Measurements from ENCODE around the gene INPP5A.
"Not testable (repeated sequence)": the region's sequence is repeated elsewhere in the genome, so short reads cannot be mapped to it uniquely, and the experiment has no call there.

The INPP5A gene

GRCh38 chr10:132547421-132547861 lies 9.9 kb downstream of the INPP5A start:
- no peak for DNase-seq (ENCODE audit: low read depth, low spot score)

- DNase-seq (ENCODE audit: low read depth, low spot score) = no peak
Measured at GRCh38 chr10:132548106-132548823, 10.7 kb downstream of the INPP5A start.

DNA sequence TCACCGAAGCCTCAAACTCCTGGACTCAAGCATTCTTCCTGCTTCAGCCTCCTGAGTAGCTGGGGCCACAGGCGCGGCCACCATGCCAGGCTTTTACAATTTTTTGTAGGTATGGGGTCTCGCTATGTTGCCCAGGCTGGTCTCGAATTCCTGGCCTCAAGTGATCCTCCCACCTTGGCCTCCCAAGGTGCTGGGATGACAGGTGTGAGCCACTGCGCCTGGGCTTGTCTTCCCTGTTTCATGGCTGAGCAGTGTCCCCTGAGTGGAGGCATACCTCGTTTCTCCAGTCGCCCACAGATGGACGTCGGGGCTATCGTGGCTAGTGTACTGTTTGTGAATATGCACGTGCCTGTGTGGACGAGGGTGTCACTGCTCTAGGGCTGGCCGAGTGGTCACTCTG lies 11.3 kb downstream of the INPP5A start:
- no peak for DNase-seq (ENCODE audit: low read depth, low spot score)

- no peak for DNase-seq (ENCODE audit: low read depth, low spot score)
Measured at GRCh38 chr10:132549371-132549770, 11.8 kb downstream of the INPP5A start.

DNA sequence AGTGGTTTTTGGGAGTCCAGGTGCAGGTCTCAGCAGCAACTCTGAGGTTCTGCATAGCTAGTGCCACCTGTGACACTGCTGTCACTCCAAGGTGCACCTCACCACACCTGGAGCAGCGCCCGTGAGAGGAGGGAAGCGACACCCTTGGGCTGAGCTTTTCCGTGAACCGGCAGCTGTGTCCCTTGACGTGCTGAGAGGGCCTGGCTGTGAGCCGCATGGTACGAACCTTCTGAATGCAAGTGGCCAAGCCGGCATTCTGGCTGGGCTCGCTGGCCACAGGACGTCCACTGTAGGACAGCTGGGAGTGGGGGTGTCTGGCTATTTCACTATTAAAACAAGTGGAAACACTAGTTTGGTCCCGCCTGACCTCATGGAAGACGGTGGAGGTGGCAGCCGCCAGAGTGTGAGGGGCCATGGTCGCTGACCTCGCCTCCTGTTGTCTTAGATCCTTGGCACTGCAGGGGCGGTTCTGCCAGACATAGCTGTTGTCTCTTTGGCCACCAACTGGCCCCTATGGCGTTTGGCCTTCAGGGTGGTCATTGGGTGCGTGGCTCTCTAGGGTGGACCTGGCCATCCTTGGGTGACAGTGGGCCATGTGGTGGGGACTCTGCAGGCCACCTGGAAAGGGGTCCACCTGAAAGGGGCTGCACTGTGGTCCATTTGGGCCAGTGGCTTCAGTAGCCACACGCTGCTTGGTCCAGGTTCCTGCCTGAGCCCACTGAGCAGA lies 12.9 kb downstream of the INPP5A start:
- DNase-seq (ENCODE audit: low read depth, low spot score) = no peak

DNA sequence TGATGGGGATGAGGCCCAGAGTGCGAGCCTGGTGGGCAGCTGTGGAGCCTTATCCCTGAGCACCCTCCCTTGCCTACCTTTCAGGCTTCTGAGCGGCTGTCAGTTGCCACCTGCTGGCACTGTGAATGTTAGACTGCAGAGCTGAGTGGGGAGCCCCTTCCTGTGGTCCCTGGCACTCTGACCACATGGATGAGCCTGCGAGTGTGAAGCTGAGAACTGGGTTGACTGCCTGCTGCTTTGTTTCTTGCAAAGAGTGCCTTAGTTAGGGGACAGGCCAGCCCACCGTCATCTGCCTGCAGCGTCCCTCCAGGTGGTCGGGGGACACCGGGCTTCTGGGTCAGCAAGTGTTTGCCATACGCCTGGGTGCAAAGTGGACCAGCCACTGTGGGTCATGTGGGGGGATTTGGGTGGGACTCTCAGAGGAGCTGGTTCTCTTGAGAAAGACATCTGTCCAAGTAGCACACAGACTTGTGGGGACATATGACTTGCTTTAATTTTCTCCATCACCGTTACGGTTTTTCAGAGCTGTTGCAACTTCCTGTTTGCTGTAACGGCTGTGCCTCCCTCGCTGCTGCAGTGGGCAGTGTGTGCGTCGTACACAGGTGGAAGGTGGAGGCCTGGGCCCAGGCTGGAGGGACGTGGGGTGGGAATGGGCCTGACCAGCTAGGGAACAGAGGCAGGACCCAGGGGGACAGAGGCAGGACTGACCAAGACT lies 13.7 kb downstream of the INPP5A start:
- DNase-seq (ENCODE audit: low read depth, low spot score) = no peak

DNA sequence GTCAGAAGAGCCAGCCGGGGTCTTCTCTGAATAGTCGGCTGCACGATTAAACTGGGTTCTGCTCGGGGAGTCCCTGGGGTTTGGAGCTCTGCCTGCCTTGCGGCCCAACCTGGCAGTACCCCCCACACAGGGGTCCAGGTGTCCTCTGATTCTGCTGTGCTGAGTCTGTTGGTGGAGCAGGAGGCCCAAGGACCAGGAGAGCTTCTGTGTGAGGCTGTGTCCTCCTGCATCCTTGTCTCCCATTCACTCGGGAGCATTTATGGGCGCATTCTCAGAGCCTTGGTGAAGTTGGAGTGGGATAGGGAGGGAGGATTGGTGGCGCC lies 14.2 kb downstream of the INPP5A start:
- DNase-seq (ENCODE audit: low read depth, low spot score) = no peak

- DNase-seq (ENCODE audit: low read depth, low spot score) = not testable (repeated sequence)
Measured at GRCh38 chr10:132552635-132553034, 15.0 kb downstream of the INPP5A start.

DNA sequence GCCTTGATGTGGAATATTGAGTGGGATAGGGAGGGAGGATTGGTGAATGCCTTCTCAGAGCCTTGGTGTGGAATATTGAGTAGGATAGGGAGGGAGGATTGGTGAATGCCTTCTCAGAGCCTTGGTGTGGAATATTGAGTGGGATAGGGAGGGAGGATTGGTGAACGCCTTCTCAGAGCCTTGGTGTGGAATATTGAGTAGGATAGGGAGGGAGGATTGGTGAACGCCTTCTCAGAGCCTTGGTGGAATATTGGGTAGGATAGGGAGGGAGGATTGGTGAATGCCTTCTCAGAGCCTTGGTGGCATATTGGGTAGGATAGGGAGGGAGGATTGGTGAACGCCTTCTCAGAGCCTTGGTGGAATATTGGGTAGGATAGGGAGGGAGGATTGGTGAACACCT lies 16.0 kb downstream of the INPP5A start:
- DNase-seq (ENCODE audit: low read depth, low spot score) = not testable (repeated sequence)

DNA sequence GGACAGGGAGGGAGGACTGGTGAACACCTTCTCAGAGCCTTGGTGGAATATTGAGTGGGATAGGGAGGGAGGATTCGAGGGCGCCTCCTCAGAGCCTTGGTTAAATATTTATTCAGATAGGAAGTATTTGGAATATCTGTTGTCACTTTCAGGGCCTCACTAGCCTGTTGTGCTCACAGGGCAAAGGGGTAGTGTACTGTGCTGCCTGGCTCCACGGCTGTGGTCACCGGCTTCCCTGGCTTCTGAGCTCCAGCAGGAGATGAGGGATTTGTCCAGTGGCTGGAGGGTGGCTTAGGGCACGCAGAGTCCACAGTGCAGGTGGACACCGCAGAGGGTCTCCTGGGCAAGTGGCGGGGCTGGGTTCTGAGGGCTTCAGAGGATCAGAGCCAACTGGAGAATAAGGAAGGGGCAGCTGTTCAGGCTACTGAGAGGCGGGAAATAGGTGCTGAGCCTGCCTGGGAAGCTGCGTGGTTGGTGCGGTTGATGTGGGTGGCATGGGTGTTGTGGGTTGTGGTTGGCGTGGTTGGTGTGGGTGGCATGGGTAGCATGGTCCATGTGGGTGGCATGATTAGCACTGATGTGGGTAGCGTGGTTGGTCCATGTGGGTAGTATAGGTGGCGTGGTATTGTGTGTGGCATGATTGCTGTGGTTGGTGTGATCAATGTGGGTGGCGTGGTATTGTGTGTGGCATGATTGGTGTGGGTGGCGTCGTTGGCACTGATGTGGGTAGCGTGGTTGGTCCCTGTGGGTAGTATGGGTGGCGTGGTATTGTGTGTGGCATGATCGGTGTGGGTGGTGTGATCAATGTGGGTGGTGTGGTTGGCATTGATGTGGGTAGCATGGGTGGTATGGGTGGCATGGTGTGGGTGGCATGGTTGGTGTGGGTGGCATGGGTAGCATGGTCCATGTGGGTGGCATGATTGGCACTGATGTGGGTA lies 16.7 kb downstream of the INPP5A start:
- DNase-seq (ENCODE audit: low read depth, low spot score) = no peak

GRCh38 chr10:132554991-132555647 lies 17.5 kb downstream of the INPP5A start:
- no peak for DNase-seq (ENCODE audit: low read depth, low spot score)

- DNase-seq (ENCODE audit: low read depth, low spot score) = no peak
Measured at GRCh38 chr10:132555648-132556575, 18.3 kb downstream of the INPP5A start.

DNA sequence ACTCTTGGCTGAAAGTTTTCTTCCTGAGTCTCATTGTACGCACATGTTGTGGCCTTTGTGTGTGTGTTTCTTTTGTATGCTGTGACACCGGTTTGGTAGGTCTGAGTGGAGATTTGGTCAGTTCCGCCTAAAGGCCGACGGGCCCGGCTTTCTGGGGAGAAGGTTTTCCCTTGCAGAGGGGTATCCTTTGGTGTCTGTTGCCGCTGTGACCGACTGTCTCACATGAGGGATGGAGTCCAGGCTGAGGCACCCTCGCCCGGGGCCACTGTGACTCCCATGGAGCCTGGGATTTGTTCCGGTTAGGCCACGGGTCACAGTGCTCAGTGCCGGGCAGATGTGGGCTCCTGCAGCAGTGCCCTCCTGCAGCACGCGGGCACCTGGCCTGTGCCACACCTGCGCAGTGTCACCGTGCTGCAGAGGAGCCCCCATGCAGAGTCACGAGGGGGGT lies 19.4 kb downstream of the INPP5A start:
- DNase-seq (ENCODE audit: low read depth, low spot score) = no peak

DNA sequence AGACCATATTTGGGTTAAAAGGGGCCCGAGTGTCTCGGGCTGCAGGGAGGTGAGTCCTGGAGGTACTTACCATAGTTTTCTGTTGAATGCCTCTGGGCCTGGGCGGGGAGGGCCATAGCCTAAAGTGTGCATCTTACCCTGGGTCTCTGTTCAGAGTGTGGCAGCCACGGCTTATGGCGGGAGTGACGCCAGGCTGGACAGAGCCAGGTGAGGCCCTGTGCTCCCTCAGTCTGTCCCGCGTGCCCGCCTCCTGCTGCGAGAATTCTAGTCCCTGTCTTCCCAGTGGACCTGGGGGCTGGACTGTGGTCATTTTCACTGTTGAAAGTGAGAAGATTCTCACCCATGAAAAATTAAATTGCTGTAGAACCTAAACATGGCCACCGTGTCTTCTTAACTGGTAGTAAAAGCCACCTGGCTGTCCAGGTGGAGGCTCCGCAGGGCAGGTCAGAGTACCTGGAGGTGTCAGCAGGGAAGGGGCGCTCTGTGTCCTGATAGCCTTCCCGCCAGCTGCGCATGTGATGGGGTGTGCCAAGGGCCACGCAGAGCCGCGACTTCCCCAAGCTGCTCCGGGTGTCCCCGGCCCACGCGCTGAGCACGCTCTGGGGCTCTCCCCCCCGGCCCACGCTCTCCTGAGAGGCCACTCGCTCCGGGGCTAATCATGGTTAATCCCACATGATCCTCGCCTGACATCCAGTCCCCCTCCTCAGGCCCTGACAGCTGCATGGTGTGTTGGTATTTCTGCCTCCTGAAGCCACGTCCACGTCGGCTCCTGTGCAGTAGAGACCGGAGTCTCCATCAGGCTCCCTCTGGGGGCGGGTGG lies 20.3 kb downstream of the INPP5A start:
- DNase-seq (ENCODE audit: low read depth, low spot score) = no peak

DNA sequence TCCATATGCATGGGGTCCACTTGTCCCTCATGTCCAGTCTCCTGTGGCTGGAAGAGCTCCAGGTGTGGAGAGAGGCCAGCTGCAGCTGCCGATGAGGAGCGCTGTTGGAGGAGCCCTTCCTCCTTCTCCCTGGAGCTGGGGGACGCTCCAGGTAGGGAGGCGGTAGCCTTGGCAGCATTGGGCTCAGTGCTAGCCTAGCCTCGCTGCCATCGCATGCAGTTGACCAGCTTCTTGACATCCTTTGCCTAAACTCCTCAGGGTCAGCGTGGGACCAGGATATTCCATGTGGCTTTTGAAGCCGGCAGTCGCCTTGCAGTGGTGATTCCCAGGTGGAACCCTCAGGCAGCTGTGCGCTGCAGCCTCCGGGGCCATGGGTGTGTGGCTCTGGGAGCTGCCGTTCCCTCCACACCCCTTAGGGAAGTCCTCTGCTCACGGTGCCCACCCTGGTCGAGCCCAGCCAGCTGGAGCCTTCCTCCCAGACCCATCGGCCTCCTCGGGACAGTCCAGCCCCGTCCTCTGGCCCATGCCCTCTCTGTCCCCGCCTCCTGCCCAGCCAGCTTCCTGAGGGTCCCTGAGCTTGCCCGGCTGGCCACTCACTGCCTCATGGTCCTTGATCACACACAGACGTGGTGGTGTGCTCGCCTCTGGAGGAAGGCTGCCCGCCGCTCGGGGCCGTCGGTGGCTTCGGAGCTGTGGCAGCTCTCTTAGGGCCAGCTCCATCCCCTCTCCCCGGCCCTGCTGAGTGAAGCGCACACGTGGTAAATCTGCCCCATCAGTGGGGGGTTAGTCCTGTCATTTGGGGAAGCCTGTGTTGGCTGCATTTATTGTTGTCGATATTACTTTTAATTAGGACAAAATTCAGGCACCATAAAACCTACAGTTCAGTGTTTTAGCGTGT lies 21.2 kb downstream of the INPP5A start:
- DNase-seq (ENCODE audit: low read depth, low spot score) = no peak

GRCh38 chr10:132559538-132559937 lies 22.0 kb downstream of the INPP5A start:
- DNase-seq (ENCODE audit: low read depth, low spot score) = no peak

DNA sequence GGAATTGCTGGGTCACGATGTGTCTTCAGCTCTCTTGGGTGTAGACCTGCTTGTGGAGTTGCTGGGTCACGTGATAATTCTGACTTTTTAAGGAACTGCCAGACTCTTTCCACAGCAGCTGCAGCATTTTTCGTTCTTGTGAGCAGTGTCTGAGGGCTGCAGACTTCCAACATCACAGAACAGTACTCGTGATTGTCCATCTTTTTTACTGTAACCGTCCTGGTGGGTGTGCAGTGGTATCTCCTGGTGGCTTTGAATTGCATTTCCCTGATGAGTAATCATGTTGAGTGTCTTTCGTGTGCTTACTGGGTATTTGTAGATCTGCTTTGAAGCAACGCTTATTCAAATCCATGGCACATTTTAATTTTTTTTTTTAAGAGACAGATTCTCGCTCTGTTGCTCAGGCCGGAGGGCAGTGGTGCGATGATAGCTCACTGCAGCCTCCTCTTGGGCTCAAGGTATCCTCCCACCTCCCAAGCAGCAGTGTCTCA lies 22.7 kb downstream of the INPP5A start:
- no peak for DNase-seq (ENCODE audit: low read depth, low spot score)

Data from brain pericyte (primary cell).